HUES64 (cell line): ENCODE results near the gene BMF.
A peak's percentile ranks its signal among the peaks of the same experiment; 100 is the strongest.

ENCODE experiments used
- H3K27ac ChIP-seq: 2 replicates; pipeline ENCODE4 v1.7.0; 2013; ENCODE audit warnings: low read depth, low read length, inconsistent platforms
- H3K27me3 ChIP-seq: 2 replicates; pipeline ENCODE4 v1.6.1; 2013; ENCODE audit warnings: mild to moderate bottlenecking, low read length; ENCODE audit not compliant: insufficient read depth
- H3K36me3 ChIP-seq: 2 replicates; pipeline ENCODE4 v1.6.1; 2013; ENCODE audit warnings: mild to moderate bottlenecking, low read length; ENCODE audit not compliant: insufficient read depth
- H3K4me1 ChIP-seq: 2 replicates; pipeline ENCODE4 v1.6.1; 2013; ENCODE audit warnings: mild to moderate bottlenecking, low read length, moderate library complexity; ENCODE audit not compliant: insufficient read depth
- H3K4me3 ChIP-seq: 2 replicates; pipeline ENCODE4 v1.5.1; 2013; ENCODE audit warnings: mild to moderate bottlenecking, low read length, moderate library complexity
- H3K9ac ChIP-seq: 2 replicates; pipeline ENCODE4 v1.6.1; 2013; ENCODE audit warnings: mild to moderate bottlenecking, low read depth, low read length
- H3K9me3 ChIP-seq: 2 replicates; pipeline ENCODE4 v1.6.1; 2013; ENCODE audit warnings: low read depth, low read length; ENCODE audit not compliant: insufficient read depth
- WGBS: fragments of 150-250, 120-280 bp; methylation state at CpG from one replicate; pipeline ENCODE4 v1.1.7; 2013; ENCODE audit warnings: missing lambda C conversion rate; 5-methylcytosine and 5-hydroxymethylcytosine counted together

BMF gene

DNA sequence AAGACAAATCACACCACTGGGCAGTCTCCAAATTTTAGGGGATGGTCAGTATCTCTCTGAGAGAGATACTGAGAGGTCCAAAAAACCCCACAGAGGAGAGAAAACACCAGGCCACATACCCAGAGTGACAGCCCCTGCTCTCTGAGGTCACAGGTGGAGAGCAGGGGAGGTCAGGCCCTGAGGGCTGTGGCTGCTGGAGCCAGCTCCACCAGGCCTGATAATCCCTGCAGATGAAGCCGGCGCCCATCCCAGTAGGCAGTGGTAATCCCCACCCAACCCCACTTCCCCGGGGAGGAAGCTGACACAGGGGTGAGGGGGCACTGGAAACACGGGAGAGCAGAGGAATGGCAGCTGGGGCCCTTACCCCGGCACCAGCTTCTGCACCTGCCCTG, 38.5 kb downstream of the BMF start:
- 75% methylated on average over 5 of the region's 5 CpGs for WGBS
- no peaks in the 10 kb centered on the region for H3K27me3 ChIP-seq
- H3K4me1 ChIP-seq = peaks cover 24% of the 10 kb centered on the region
- H3K27ac ChIP-seq = no peak overlapping the region
- no peaks in the 10 kb centered on the region for H3K36me3 ChIP-seq
- no peak overlapping the region for H3K9ac ChIP-seq
- H3K4me3 ChIP-seq = no peak overlapping the region
- H3K9me3 ChIP-seq = no peaks in the 10 kb centered on the region

DNA sequence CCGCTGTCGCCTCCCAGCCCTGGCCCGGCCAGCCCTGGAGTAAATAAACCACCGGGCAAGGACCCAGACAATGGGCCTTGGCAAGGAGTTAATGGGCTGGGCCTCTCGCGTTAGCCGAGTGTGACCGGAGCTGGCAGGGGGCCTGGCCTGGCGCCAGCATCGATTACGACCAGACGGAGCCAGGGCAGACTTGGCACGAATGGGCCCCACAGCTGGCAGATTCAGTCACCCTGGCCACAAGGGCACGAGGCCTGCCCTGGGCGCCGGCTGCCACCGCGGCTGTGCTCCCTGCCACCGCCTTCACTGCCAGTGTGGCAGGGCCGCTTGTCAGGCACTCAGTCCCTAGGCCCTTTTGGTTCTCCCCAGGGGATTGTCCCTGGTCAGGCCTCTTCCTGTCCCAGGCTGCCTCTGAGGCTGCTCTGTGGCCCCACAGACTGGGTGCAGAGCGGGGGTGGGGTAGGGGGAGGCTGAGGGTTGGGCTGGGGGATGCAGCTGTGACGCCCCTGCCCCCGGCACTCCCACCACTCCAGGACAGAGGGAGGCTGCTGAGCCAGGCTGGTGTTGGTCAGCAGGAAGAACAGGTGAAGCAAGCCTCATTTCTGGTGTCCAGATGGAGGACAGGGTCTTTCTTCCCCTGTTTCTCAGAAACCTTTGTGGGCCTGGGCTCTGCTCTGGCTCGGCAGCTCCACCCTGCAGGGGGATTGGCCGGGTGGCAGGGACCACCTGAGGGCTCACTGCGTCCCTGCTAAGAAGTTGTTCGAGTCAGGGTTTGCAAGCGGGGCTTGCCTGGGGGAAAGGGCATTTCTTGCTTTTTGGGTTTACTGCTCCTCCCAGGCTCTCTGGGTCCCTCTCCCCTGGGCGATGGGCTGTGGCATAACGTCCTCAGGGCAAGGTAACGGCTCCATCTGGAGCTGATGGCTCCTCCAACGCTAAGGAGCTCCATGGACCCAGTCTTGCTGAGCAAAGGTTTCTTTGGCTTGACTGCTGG, 39.2 kb downstream of the BMF start:
- 30% methylated on average over 32 of the region's 32 CpGs for WGBS
- H3K27me3 ChIP-seq = no peaks in the 10 kb centered on the region
- no peaks in the 10 kb centered on the region for H3K9me3 ChIP-seq
- peak overlapping the region; percentile 26 for H3K9ac ChIP-seq
- H3K4me3 ChIP-seq = no peak overlapping the region
- peak overlapping the region; percentile 54; the same call in 1 of the 2 replicates for H3K27ac ChIP-seq
- H3K4me1 ChIP-seq = peaks cover 29% of the 10 kb centered on the region
- no peaks in the 10 kb centered on the region for H3K36me3 ChIP-seq

DNA sequence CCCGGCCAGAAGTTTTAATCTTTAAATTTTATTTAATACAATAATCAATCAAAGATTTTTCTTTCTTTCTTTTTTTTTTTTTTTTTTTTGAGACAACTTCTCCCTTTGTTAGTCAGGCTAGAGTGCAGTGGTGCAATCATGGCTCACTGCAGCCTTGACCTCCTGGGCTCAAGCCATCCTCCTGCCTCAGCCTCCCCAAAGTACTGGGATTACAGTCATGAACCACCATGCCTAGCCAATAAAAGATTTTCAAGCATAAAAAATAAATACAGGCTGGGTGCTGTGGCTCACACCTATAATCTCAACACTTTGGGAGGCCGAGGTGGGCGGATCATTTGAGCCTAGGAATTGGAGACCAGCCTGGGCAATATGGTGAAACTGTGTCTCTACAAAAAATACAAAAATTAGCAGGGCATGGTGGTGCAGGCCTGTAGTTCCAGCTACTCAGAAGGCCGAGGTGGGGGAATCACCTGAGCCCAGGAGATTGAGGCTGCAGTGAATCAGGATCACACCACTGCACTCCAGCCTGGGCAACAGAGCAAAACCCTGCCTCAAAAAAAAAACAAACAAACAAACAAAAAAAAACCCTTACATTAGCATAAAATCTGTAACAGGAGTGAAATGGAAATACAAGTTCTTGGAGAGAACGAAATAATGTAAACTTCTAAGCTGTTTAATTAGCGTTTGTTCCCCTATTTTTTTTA, 40.6 kb downstream of the BMF start:
- H3K9me3 ChIP-seq = no peaks in the 10 kb centered on the region
- no peak overlapping the region for H3K4me3 ChIP-seq
- H3K4me1 ChIP-seq = peaks cover 38% of the 10 kb centered on the region
- no peaks in the 10 kb centered on the region for H3K27me3 ChIP-seq
- H3K27ac ChIP-seq = no peak overlapping the region
- H3K36me3 ChIP-seq = no peaks in the 10 kb centered on the region
- no peak overlapping the region for H3K9ac ChIP-seq
- 92% methylated on average over 5 of the region's 6 CpGs for WGBS

DNA sequence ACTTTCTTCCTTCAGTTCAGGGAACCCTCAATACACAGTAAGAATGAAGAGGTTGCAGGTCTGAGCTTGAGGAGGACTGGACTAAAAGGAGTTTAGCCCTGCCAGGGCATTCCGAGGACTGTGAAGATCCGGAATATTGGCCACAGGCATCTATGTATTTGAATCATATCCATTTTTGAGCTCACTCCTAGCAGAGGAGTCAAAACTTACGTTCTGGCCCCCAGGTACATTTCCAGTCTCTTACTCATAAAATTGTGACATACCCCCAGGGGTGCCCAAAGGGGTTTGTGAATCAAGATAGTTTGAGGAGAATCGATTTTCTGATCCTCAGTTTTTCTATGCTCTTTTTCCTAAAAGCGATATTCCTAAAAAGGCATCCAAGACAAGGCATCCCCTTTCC, 42.1 kb downstream of the BMF start:
- WGBS = 92% methylated on average over 5 of the region's 5 CpGs

DNA sequence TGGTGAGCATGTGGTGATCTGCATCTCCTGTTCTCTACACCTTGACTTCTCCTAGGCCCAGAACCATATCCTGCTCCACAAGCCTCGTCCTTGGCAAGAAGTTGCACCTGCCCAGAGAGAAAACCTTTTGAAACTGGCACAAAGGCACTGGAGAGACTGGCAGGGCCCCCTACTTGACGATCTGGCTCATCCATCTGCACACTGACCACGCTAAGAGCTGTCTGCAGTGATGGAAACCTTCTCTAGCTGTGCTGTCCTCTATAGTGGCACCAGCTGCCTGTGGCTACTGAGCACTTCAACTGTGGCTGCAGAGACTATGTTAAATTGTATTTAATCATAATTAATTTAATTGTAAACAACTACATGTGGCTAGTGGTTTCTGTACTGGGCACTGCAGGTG, 43.5 kb downstream of the BMF start:
- no peaks in the 10 kb centered on the region for H3K36me3 ChIP-seq
- WGBS = 91% methylated on average over 3 of the region's 3 CpGs
- peaks cover 38% of the 10 kb centered on the region for H3K4me1 ChIP-seq
- H3K4me3 ChIP-seq = no peak overlapping the region
- no peak overlapping the region for H3K9ac ChIP-seq
- no peaks in the 10 kb centered on the region for H3K27me3 ChIP-seq
- H3K27ac ChIP-seq = no peak overlapping the region
- no peaks in the 10 kb centered on the region for H3K9me3 ChIP-seq

More for the DNA sequence above, 42.1 kb downstream of the BMF start:
- H3K4me1 ChIP-seq = peaks cover 38% of the 10 kb centered on the region
- no peak overlapping the region for H3K27ac ChIP-seq
- H3K9ac ChIP-seq = no peak overlapping the region
- no peak overlapping the region for H3K4me3 ChIP-seq
- no peaks in the 10 kb centered on the region for H3K9me3 ChIP-seq
- H3K27me3 ChIP-seq = no peaks in the 10 kb centered on the region
- no peaks in the 10 kb centered on the region for H3K36me3 ChIP-seq

DNA sequence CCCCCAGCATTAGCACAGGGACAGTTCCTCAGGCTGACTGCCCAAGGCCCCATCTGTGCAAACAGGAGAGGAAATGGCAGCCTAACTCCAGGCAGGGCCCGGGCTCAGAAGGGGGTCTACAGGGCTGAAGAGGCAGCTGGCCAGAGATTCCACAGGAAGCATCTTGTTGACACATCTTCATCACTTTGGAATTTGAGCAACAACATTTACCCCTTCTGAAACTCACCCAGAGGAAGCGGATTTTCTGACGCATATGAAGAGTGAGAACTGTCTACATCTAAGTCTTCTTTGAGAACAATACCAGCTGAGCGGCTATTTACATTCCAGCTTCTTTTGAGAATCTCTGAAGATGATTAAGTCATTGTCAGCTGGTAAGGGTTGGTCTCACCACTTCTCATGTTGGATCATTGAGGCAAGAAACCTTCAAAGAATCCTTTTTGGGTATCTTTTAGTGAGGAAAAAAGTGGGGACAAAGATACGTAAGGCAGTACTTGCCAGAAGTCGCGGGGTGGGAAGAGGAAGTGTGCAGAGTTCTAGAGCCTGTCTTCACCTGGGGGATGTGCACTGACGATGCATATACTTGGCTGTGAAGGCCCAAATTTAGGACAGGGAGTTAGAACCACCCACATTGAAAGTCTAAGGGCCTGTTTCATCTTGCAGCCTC, 44.3 kb downstream of the BMF start:
- Histone ChIP-seq H3K27ac (peak overlapping the region; percentile 20; the same call in 1 of the 2 replicates), H3K4me1 (peaks cover 32% of the 10 kb centered on the region), H3K27me3 (no peaks in the 10 kb centered on the region), H3K9ac (no peak overlapping the region), H3K9me3 (no peaks in the 10 kb centered on the region), H3K36me3 (no peaks in the 10 kb centered on the region), H3K4me3 (no peak overlapping the region)
- 76% methylated on average over 8 of the region's 8 CpGs for WGBS

DNA sequence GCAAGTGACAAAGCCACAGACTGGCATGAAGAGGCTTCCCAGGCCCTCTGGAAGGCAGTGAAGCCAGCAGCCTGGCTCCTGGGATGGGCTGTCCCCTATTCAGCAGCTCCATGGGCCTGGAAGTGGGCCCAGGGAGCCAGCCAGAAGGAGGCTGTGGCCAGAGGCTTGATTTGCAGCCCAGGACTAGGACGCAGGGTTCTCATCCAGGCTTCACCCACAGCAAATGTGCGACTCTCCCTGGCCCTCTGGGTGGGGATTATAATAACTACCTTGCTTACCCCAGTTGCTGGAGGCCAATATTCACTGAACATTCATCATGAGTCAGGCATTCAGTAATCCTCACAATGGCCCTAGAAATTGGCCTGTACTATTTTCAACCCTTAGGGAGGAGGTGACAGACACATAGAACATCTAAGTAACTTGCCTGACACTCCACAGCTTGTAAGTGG, 45.1 kb downstream of the BMF start:
- no peak overlapping the region for H3K9ac ChIP-seq
- 90% methylated on average over 2 of the region's 2 CpGs for WGBS
- peaks cover 29% of the 10 kb centered on the region for H3K4me1 ChIP-seq
- no peak overlapping the region for H3K4me3 ChIP-seq
- H3K9me3 ChIP-seq = no peaks in the 10 kb centered on the region
- 0 out of 2 replicates have a peak overlapping the region, but pooled peaks have one; percentile 0 for H3K27ac ChIP-seq
- no peaks in the 10 kb centered on the region for H3K27me3 ChIP-seq
- H3K36me3 ChIP-seq = no peaks in the 10 kb centered on the region

DNA sequence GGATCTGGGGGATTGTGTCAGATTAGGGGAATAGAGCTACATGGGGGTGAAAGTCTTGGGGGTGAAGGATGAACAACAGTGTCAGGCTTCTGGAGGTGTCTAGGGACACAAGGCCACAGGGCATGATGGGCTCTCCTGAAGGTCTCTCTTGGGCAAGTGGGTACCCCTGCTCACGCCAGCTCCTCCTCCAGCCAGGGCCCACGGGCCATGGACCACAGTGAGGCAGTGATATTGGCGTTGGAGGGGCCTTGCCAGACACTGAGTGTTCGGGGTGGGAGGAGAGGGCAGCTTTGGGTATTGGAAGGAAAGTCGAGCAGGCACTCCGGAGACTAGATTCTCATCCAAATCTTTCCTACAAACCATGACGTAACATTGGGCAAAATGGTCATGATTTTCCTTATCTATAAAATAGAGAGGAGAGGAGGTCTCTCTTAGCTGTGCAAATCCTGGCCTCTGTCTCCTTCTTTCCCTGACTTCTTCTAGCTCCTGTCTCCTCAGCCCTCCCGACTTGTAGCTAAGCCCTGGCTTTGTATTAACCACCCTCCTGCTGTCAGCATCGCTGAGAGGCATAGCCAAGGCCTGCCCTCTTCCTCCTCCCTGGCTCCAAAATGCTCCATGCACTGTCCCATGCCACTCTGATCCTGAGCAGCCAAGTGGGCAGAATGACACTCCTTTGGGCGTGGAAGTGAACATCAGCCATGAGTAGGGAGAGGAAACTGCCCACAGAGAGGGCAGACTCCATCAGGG, 45.7 kb downstream of the BMF start:
- H3K36me3 ChIP-seq = no peaks in the 10 kb centered on the region
- H3K27ac ChIP-seq = 0 out of 2 replicates have a peak overlapping the region, but pooled peaks have one; percentile 0
- no peaks in the 10 kb centered on the region for H3K27me3 ChIP-seq
- H3K4me1 ChIP-seq = peaks cover 23% of the 10 kb centered on the region
- H3K4me3 ChIP-seq = no peak overlapping the region
- H3K9me3 ChIP-seq = no peaks in the 10 kb centered on the region
- no peak overlapping the region for H3K9ac ChIP-seq
- WGBS = 77% methylated on average over 7 of the region's 10 CpGs

DNA sequence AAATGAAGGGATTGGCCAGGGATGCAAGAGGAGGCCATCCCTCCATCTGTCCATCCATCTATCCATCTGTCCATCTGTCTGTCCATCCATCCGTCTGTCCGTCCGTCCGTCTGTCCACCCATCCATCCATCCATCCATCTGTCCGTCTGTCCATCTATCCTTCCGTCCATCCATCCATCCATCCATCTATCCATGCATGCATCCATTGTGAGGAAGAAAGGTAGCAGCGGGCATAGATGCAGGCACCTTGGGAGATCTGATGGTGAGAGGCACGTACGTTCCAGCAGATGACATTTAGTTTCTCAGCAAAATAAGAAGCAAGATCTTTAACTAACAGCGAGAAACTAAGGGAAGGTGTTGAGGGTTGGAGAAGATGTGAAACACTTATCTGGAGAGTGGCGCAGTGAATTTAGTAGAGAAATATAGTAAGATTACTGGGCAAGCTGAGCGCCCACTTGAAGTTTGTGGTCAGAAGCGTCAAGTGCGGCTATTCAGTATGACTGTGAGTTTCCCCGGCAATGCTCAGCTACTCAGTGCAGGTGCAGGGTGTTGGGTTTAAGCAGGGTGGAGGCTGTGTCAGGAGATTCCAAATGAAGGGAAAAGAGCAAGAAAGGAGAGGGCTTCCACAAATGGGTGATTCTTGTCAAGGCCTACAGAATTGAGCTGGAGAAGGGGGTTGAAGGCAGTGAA, 47.3 kb downstream of the BMF start:
- whole genome bisulfite sequencing = 92% methylated on average over 14 of the region's 15 CpGs
- Histone ChIP-seq H3K9me3 (no peaks in the 10 kb centered on the region), H3K27ac (no peak overlapping the region), H3K9ac (no peak overlapping the region), H3K36me3 (no peaks in the 10 kb centered on the region), H3K4me1 (peaks cover 14% of the 10 kb centered on the region), H3K4me3 (no peak overlapping the region), H3K27me3 (no peaks in the 10 kb centered on the region)
